HepG2 (cell line): Measurements from ENCODE around the gene TMEM125.

Experiments
- CC2D1A ChIP-seq: sonication (generic); formaldehyde crosslinking; IDR thresholded peaks from 2 replicates; pipeline ENCODE4 v1.8.1; 2023; ENCODE audit warnings: mild to moderate bottlenecking, missing genetic modification reagents
- CTCF ChIP-seq: sonication (generic); formaldehyde crosslinking; IDR thresholded peaks from 2 replicates; pipeline ENCODE4 v1.5.0; 2020; ENCODE audit warnings: mild to moderate bottlenecking, missing genetic modification reagents, moderate library complexity
- E2F1 ChIP-seq: sonication (generic); formaldehyde crosslinking; IDR thresholded peaks from 2 replicates; pipeline ENCODE4 v1.5.0; 2020; ENCODE audit warnings: missing genetic modification reagents
- E2F5 ChIP-seq: sonication (generic); formaldehyde crosslinking; conservative IDR thresholded peaks from 2 replicates; pipeline ENCODE4 v1.4.0; 2020; ENCODE audit warnings: missing genetic modification reagents
- GABPA ChIP-seq, 2 experiments: IDR thresholded peaks; 2 replicates each; pipeline ENCODE4 v1.6.1; 2011 to 2016; ENCODE audit warnings: low read depth in 2 of 2, low read length in 1 of 2, missing biosample characterization in 1 of 2, missing genetic modification characterization in 1 of 2
- PHB2 ChIP-seq: fragments of 450-650 bp; IDR thresholded peaks from 2 replicates; pipeline ENCODE4 v1.6.1; 2018; ENCODE audit not compliant: partially characterized antibody
- POLR2AphosphoS5 ChIP-seq: IDR thresholded peaks from 2 replicates; pipeline ENCODE4 v1.6.1; 2012; ENCODE audit warnings: low read depth, low read length
- RERE ChIP-seq: IDR thresholded peaks from 2 replicates; pipeline ENCODE4 v1.6.1; 2016; ENCODE audit warnings: low read depth, missing genetic modification reagents, missing compliant biosample characterization
- REST ChIP-seq, 2 experiments: IDR thresholded peaks; 2 replicates each; pipeline ENCODE4 v1.6.1; 2011 to 2012; ENCODE audit warnings: low read length in 2 of 2, borderline replicate concordance in 1 of 2, low read depth in 1 of 2, mild to moderate bottlenecking in 1 of 2, moderate library complexity in 1 of 2
- SETDB1 ChIP-seq: sonication (generic); formaldehyde crosslinking; IDR thresholded peaks from 2 replicates; pipeline ENCODE4 v1.5.1; 2020; ENCODE audit warnings: missing genetic modification reagents, mild to moderate bottlenecking, borderline replicate concordance
- TARDBP ChIP-seq: sonication (generic); formaldehyde crosslinking; IDR thresholded peaks from 2 replicates; pipeline ENCODE4 v1.8.0; 2022; ENCODE audit warnings: mild to moderate bottlenecking, missing genetic modification reagents

GRCh38 chr1:43305461-43305860 lies 35.7 kb downstream of the TMEM125 start:
- TF ChIP-seq PHB2: no peak
- TF ChIP-seq E2F5 (CRISPR knock-in tag): no peak
- TF ChIP-seq CC2D1A: no peak
- TF ChIP-seq POLR2AphosphoS5: no peak
- no peak for TF ChIP-seq CTCF (CRISPR knock-in tag)
- TF ChIP-seq REST (IDR thresholded peaks at IDR 0.05; ENCODE audit: borderline replicate concordance in 1 of 2, low read depth in 1 of 2, low read length in 2 of 2): no peak
- no peak for TF ChIP-seq RERE
- TF ChIP-seq GABPA (IDR thresholded peaks at IDR 0.05; ENCODE audit: low read depth, low read length): no peak
- no peak for TF ChIP-seq GABPA (CRISPR knock-in tag; IDR thresholded peaks at IDR 0.05; ENCODE audit: low read depth)
- no peak for TF ChIP-seq TARDBP
- no peak for TF ChIP-seq SETDB1 (CRISPR knock-in tag)
- no peak for TF ChIP-seq E2F1
